ENCODE measurements around the gene ZFP57. TPM values are rescaled to one million over a fixed set of nuclear protein-coding genes. Genes with fewer than 3 reads are reported as not detected.

ZFP57 gene
- total RNA-seq, 1 experiment from 2014 or later: 6.4 TPM

DNA sequence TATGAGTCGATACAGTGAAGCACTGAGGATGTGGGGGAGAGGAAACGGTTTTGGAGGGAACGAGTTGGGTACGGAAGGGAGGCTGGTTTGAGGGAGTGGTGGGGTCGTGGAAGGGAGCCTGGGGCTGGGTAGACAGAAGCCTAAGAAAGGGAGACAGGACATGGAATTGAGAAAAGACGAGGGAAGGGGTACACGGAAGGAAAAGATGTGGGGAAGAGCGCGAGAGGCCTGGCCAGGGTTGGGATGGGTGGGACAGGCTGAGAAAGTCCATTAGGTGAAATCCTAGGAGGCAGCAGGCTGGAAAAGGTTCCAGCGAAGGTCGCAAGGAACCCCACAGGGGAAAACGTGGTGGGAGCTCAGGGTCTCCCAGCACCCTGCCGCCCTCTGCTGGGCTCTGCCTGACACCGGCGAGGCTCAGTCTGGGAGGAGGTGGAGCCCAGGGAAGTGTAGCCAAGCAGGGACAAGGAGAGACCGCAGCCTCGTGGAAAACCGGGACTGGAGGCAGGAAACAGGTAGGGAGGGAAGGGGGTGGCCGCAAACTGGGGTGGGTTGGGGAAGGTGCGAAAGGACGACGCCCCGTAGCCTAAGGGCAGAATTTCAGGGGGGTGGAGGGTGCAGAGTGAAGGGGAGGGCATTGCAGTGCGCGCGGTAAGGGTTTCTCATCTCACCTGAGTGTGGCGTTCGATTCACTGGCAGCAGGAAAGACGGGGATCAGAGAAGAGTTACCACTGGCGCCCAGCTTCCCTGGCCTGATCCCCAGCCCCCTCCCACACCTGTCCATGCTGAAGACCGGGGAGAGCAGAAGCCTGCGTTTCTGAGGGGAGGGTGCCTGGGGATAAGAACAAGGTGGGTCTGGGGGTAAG, 52.3 kb downstream of the ZFP57 start (continued):
- TF ChIP-seq, protein P1, sequence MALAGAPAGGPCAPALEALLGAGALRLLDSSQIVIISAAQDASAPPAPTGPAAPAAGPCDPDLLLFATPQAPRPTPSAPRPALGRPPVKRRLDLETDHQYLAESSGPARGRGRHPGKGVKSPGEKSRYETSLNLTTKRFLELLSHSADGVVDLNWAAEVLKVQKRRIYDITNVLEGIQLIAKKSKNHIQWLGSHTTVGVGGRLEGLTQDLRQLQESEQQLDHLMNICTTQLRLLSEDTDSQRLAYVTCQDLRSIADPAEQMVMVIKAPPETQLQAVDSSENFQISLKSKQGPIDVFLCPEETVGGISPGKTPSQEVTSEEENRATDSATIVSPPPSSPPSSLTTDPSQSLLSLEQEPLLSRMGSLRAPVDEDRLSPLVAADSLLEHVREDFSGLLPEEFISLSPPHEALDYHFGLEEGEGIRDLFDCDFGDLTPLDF (CRISPR knock-in tag; IDR thresholded peaks at IDR 0.05): no peak
- TF ChIP-seq ZNF671 (CRISPR knock-in tag; IDR thresholded peaks at IDR 0.05) (no peak), GTF2I (CRISPR knock-in tag; conservative IDR thresholded peaks at IDR 0.05) (no peak), SMAD3 (CRISPR knock-in tag; IDR thresholded peaks at IDR 0.05; ENCODE audit: borderline replicate concordance) (peak; percentile 51; the same call in 1 of the 2 replicates), ZNF423 (CRISPR knock-in tag; IDR thresholded peaks at IDR 0.05) (peak; percentile 62; the same call in 1 of the 2 replicates), PRRX2 (CRISPR knock-in tag; IDR thresholded peaks at IDR 0.05) (no peak), ATF1 (CRISPR knock-in tag; IDR thresholded peaks at IDR 0.05) (no peak), MYBL2 (CRISPR knock-in tag; IDR thresholded peaks at IDR 0.05) (no peak), TEAD1 (CRISPR knock-in tag; IDR thresholded peaks at IDR 0.05) (0 out of 2 replicates have a peak, but pooled peaks have one; percentile 6), SP1 (CRISPR knock-in tag; conservative IDR thresholded peaks at IDR 0.05) (no peak), IRF2 (CRISPR knock-in tag; IDR thresholded peaks at IDR 0.05; ENCODE audit: borderline replicate concordance, low read depth) (no peak), ETV6 (CRISPR knock-in tag; IDR thresholded peaks at IDR 0.05) (peak; percentile 83; the same call in 1 of the 2 replicates), RELA (CRISPR knock-in tag; IDR thresholded peaks at IDR 0.05; ENCODE audit: borderline replicate concordance) (no peak), ZNF219 (CRISPR knock-in tag; IDR thresholded peaks at IDR 0.05; ENCODE audit: borderline replicate concordance) (no peak), MAX (CRISPR knock-in tag; IDR thresholded peaks at IDR 0.05) (peak; percentile 76)
- TF ChIP-seq, protein P2, sequence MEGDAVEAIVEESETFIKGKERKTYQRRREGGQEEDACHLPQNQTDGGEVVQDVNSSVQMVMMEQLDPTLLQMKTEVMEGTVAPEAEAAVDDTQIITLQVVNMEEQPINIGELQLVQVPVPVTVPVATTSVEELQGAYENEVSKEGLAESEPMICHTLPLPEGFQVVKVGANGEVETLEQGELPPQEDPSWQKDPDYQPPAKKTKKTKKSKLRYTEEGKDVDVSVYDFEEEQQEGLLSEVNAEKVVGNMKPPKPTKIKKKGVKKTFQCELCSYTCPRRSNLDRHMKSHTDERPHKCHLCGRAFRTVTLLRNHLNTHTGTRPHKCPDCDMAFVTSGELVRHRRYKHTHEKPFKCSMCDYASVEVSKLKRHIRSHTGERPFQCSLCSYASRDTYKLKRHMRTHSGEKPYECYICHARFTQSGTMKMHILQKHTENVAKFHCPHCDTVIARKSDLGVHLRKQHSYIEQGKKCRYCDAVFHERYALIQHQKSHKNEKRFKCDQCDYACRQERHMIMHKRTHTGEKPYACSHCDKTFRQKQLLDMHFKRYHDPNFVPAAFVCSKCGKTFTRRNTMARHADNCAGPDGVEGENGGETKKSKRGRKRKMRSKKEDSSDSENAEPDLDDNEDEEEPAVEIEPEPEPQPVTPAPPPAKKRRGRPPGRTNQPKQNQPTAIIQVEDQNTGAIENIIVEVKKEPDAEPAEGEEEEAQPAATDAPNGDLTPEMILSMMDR (IDR thresholded peaks at IDR 0.05): 0 out of 2 replicates have a peak, but pooled peaks have one; percentile 22
- TF ChIP-seq, protein P3, sequence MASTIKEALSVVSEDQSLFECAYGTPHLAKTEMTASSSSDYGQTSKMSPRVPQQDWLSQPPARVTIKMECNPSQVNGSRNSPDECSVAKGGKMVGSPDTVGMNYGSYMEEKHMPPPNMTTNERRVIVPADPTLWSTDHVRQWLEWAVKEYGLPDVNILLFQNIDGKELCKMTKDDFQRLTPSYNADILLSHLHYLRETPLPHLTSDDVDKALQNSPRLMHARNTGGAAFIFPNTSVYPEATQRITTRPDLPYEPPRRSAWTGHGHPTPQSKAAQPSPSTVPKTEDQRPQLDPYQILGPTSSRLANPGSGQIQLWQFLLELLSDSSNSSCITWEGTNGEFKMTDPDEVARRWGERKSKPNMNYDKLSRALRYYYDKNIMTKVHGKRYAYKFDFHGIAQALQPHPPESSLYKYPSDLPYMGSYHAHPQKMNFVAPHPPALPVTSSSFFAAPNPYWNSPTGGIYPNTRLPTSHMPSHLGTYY (CRISPR knock-in tag; IDR thresholded peaks at IDR 0.05): 0 out of 2 replicates have a peak, but pooled peaks have one; percentile 36
- TF ChIP-seq, protein P4, sequence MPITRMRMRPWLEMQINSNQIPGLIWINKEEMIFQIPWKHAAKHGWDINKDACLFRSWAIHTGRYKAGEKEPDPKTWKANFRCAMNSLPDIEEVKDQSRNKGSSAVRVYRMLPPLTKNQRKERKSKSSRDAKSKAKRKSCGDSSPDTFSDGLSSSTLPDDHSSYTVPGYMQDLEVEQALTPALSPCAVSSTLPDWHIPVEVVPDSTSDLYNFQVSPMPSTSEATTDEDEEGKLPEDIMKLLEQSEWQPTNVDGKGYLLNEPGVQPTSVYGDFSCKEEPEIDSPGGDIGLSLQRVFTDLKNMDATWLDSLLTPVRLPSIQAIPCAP (CRISPR knock-in tag; IDR thresholded peaks at IDR 0.05): no peak
- TF ChIP-seq, protein P5, sequence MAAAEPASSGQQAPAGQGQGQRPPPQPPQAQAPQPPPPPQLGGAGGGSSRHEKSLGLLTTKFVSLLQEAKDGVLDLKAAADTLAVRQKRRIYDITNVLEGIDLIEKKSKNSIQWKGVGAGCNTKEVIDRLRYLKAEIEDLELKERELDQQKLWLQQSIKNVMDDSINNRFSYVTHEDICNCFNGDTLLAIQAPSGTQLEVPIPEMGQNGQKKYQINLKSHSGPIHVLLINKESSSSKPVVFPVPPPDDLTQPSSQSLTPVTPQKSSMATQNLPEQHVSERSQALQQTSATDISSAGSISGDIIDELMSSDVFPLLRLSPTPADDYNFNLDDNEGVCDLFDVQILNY (CRISPR knock-in tag; IDR thresholded peaks at IDR 0.05): no peak
- TF ChIP-seq, protein P6, sequence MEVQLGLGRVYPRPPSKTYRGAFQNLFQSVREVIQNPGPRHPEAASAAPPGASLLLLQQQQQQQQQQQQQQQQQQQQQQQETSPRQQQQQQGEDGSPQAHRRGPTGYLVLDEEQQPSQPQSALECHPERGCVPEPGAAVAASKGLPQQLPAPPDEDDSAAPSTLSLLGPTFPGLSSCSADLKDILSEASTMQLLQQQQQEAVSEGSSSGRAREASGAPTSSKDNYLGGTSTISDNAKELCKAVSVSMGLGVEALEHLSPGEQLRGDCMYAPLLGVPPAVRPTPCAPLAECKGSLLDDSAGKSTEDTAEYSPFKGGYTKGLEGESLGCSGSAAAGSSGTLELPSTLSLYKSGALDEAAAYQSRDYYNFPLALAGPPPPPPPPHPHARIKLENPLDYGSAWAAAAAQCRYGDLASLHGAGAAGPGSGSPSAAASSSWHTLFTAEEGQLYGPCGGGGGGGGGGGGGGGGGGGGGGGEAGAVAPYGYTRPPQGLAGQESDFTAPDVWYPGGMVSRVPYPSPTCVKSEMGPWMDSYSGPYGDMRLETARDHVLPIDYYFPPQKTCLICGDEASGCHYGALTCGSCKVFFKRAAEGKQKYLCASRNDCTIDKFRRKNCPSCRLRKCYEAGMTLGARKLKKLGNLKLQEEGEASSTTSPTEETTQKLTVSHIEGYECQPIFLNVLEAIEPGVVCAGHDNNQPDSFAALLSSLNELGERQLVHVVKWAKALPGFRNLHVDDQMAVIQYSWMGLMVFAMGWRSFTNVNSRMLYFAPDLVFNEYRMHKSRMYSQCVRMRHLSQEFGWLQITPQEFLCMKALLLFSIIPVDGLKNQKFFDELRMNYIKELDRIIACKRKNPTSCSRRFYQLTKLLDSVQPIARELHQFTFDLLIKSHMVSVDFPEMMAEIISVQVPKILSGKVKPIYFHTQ (CRISPR knock-in tag; IDR thresholded peaks at IDR 0.05): no peak
- TF ChIP-seq, protein P7, sequence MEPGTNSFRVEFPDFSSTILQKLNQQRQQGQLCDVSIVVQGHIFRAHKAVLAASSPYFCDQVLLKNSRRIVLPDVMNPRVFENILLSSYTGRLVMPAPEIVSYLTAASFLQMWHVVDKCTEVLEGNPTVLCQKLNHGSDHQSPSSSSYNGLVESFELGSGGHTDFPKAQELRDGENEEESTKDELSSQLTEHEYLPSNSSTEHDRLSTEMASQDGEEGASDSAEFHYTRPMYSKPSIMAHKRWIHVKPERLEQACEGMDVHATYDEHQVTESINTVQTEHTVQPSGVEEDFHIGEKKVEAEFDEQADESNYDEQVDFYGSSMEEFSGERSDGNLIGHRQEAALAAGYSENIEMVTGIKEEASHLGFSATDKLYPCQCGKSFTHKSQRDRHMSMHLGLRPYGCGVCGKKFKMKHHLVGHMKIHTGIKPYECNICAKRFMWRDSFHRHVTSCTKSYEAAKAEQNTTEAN (CRISPR knock-in tag; IDR thresholded peaks at IDR 0.05): no peak
- TF ChIP-seq, protein P8, sequence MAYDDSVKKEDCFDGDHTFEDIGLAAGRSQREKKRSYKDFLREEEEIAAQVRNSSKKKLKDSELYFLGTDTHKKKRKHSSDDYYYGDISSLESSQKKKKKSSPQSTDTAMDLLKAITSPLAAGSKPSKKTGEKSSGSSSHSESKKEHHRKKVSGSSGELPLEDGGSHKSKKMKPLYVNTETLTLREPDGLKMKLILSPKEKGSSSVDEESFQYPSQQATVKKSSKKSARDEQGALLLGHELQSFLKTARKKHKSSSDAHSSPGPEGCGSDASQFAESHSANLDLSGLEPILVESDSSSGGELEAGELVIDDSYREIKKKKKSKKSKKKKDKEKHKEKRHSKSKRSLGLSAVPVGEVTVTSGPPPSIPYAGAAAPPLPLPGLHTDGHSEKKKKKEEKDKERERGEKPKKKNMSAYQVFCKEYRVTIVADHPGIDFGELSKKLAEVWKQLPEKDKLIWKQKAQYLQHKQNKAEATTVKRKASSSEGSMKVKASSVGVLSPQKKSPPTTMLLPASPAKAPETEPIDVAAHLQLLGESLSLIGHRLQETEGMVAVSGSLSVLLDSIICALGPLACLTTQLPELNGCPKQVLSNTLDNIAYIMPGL (CRISPR knock-in tag; IDR thresholded peaks at IDR 0.05): peak; percentile 39; the same call in 1 of the 2 replicates

Measured in WTC11 (cell line).